ENCODE measurements around the gene SESN3. TPM values are rescaled to one million over a fixed set of nuclear protein-coding genes. Genes with fewer than 3 reads are reported as not detected.
"Not testable (repeated sequence)": the region's sequence is repeated elsewhere in the genome, so short reads cannot be mapped to it uniquely, and the experiment has no call there.

Gene SESN3
- total RNA-seq, 1 donor from 2014 or later: 46.9 TPM

DNA sequence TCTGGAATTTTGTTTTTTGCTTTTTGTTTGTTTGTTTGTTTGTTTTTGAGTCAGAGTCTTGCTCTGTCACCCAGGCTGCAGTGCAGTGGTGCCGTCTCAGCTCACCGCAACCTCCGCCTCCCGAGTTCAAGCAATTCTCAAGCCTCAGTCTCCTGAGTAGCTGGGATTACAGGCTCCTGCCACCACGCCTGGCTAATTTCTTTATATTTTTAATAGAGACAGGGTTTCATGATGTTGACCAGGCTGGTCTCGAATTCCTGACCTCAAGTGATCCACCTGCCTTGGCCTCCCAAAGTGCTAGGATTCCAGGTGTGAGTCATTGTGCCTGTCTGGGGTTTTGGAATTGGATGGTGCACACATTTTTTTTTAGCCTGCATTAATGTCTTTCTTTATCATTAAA is 20.9 kb upstream of the SESN3 start:
- not testable (repeated sequence) for DNase-seq (ENCODE audit: low spot score)

DNA sequence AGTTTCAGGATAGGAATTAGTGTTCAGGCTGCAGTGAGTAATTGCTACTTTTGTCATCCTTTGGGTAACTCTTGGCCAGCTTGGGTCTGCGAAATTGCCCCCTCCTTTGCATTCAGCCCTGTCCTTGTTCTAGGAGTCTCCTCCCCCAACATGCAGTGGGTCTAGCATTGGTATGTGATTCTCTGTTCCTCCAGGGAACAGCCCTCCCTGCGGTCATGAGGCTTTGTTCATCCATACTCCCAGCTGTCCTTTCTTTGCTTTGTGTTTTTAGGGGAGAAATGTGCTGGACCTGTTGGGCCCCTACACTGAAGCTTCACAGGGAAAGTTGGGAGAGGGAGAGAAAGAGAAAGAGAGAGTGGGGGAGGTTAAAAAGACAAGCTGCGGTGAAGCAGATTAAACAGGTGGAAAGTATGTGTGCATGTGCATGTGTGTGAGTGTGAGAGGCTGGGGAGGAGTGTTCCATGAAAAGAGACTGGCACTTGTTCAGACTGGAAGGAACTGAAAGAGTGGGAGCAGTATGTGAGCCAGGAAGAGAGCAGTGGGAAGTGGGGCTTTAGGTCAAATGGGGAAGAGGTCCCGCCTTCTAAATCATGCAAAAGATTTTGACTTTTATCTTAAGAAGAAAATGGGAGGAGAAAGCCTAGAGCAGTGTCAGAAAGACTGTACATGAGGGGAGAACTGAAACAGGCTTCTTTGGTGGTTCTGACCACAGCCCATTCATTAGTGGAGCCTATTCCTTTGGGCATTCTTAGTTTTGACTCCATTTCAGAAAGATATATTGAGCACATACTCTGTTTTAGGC is 17.9 kb upstream of the SESN3 start:
- no peak for DNase-seq (ENCODE audit: low spot score)

DNA sequence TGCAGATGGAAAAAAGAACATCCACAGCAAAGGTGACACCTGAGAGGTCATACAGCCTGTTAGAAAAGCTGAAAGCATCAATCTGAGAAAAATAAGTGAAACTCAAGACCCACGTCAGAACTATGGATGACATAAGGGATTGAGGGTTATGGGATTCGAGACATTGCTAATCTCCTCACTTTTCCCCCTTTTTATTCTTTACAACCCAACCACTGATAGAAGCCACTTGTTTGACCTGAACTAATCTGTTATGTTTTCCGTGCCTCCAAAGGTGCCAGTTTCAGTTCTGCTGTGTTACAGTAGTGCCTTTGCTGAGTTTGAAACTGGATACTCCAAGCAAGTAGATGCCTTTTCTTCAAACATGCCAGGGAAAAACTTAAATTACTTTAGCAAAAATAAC is 16.9 kb upstream of the SESN3 start:
- no peak for DNase-seq (ENCODE audit: low spot score)

DNA sequence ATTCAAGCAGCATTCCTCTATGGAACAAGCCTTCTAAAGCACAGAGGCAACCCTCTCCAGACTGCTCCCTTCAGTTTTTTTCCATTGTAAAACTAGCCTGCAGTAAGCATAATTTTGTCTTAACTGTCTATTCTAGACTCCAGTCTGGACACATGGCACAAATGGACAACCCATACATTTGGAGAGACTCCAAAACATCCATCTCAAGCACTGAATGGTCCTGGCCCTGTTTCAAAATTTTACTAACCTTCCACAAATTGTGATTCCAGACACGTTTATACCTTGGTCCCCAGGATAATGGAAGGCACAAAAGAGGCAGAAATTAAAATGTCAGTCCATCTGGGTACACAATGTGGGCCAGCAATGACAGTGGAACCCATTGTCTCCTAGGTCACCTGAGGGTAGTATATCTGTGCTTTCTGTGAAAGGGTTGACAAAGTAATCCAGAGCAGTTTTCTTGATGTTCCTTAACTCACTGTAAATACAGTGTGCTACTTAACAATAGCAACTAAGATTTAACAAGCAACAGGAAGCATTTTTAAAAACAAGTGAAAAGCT is 16.2 kb upstream of the SESN3 start:
- DNase-seq (ENCODE audit: low spot score): no peak

DNA sequence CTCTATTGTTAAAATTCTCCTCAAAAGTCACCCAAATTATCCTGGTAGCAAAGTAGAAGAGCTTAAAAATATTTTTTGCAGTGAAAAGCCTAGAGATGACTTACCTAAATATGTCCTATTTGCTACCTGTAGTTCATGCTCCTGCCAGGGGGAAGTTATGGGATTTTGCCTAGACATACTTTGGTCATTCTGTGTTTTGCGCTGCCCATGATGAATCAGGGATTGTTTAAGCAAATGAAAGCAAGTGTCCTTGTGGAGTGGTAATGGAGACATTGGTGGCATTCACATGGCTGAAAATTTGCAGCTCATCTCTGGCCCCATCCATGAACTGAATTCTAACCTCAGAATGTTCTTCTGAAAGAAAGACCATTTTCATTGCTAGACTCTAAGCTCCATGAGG is 14.6 kb upstream of the SESN3 start:
- DNase-seq (ENCODE audit: low spot score): no peak

DNA sequence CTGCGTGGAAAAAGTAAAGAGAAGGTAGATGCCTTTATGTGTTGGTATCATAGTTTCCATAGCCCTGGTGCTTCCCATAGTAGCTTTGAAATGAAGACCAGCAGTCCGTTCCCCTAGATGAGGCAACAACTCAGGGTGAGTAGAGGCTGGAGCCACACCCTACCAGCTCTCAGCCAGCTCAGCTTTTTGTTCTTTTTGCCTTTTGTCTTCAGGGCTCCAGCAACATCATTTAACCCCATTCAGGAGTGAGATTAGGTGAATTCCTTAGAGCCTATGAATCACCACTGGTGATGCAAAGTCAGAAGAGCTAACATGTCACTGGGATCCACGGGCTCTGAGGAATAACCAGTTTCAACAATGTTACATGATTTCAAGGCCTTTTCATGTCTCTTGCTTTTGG is 14.0 kb upstream of the SESN3 start:
- no peak for DNase-seq (ENCODE audit: low spot score)

DNA sequence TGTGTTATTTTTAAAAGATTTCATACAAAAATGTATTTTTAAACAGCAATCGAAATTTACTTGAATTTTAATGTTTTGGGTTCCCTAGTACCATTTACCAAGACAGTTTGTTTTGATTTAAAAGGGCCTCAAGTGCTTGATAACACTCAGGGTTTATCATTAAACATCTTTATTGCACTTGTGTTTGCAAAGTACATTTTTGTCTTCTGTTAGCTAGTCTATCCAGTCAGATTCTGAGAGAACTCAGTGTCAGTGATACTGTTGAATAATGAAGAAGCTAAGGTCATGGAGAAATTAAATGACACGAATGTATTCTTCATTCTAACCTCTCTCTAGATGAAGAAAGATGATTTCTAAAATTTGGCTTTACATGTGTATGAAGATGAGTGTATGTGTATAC is 12.7 kb upstream of the SESN3 start:
- no peak for DNase-seq (ENCODE audit: low spot score)

DNA sequence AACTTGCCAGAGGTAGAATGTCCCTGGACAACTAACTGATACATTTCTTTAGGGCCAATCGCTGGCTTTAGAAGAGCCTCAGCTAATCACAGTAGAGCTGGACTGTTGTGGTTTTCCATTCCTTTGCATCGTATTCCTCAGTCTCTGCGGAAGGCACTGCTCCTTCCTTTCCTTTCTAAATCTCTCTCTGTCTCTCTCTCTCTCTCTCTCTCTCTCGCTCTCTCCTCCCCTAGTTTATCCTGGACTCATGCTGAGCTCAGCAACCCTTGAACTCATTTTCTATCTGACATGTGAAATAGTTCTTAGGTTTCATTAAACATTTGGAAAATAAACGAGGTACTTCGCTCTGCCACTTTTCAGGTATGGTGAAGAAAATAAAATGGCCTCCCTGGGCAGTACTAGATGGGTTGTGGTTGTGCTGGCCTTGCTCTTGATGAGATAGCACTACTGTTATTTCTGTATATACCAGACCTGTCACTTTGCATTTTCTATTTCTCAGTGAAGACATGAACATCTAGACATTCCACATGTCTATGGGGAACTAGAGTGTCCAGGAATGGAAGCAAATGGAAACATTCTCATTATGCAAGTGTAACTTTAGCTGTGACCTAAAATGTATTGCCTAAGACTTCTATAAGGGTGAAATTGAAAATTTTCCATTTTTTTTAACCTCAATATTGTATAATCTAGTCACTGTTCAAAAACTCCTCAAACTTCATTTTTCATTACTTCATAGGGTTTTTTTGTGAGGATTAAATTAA is 12.0 kb upstream of the SESN3 start:
- DNase-seq (ENCODE audit: low spot score): no peak

DNA sequence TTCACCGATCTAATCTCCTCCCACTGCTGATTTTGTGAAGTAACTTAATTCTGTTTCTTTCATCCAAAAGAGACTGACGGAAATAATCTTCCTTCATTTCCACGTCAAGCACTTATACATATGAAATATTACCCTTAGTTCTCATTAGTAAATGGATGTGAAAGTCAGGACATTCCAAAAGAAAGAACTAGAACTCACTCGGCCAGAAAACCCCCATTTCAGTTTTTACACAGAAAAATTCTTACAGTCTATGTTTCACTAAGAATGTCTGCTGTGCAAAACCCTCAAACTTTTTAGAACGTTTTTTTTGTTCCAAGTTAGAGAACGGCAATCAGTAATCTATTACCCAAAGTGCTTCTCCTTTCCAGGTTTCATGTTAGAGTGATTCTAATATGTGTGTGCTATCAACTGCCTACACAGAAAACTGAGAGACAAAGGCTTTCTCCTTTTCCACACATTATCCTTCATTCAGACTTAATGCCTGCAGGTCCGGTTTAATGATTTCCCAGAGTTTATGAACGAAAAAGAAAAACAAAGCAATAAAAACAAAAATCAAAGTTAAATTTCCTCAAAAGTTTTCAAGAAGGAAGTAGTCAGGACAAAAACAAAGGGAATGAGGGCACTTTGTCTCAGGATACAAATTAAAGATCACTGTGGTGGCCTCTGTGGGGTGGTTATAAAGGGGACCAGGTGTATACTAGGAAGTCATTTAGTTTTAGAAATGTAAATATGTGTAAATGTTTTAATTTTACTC is 11.3 kb upstream of the SESN3 start:
- DNase-seq (ENCODE audit: low spot score): no peak

DNA sequence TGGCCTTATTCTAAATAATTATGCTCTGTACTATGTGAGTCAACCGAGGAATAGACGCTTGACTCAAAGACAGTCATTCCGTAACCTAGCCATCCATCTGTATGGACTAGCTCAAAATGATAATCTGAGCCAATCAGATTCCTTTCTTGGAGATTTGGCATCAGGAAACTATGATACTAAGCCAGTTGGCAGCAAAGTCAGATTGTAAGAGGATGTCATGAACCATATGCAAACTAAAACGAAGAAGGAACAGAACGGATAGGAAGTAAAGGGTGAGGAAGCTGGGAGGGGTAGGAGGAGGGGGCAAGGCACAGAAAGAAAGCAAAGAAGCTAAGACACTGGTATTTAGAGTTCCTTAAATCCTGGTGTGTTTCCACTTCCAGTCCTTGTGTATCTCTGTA is 10.7 kb upstream of the SESN3 start:
- no peak for DNase-seq (ENCODE audit: low spot score)

DNA sequence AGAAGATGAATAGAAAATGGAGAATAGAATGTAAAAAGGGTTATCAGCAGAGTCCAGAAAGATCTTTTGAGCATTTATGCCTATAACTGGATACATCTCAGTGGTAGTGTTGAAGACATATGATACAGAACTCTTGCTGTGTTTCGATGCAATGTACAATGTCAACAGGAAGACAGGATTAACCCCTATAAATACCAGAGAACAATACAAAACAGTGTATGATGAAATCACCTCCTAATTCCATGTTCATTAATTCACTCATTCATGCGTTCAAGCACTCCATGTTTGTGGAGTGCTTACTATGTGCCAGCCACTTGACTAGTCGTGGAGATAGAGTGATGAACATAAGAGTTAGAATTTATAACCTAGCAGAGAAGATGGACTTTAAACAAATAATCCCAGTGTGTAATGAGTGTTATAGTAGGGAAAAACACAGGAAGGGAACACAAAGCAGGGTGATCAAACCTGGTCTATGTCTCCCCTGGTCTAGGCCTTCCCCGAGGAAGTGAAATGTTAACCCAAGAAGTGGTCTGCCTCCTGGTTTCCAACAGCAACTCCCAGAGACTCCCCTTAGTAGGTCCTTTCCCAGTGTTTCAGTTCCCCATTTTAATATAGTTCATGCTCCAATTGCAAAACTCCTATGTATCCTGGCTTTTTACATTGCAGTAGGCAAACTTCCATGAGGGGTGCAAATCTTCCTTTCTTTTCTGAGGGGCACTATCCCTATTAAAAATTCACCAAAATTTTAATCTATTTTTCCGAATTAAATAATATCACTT is 9.1 kb upstream of the SESN3 start:
- no peak for DNase-seq (ENCODE audit: low spot score)

DNA sequence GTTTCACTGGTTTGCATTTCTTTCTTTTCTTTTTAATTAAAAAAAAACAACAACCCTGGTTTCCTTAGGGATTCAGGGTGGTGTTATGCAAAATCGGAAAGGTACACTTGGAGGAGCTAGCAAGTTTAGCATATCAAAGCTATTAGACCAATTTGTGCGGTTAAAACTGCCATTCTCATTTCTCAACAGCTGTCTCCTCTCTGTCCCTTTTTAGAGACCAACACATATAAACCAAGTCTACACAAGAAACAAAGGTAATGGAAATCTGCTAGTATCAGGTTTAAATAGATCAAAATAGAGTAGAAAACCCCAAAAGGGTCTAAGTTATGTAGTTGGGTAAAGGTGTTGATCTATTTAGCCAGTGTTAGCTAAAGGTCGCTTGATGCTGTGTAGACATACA is 1.7 kb upstream of the SESN3 start:
- DNase-seq (ENCODE audit: low spot score): no peak

DNA sequence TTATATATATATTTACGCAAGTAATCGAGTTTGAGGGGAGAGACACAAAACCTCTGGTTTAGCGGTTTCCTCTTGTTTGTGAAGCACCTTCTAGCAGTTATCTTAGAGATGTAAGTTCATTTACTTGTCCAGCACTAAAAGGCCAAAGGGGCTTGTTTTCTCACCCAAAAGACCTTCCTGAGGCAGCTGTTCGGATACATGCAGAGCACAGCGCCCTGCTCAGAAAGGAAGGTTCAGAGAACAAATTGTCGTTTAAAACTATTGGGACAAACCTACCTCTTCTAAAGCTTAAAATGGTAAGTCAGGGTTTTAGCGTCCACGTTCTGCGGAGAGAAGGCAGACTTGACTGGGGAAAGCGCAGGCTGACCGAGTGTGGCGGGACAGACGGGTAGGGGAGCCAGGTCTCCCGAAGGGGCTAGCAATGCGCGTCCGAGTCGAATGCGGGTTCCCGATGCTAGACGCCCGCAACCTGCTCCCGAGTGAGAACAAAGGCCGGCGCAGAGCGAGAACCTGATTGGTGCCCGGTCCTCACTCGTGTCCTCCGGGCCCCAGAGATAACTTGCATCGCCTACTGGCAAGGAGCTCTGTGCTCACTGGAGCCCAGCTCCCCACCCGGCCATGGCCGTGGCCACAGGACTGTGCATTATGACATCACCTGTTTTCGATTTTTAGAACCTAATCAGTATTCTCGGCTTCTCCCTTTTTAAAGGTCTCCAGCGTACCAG is 1.0 kb upstream of the SESN3 start:
- DNase-seq (ENCODE audit: low spot score): peak; percentile 84

DNA sequence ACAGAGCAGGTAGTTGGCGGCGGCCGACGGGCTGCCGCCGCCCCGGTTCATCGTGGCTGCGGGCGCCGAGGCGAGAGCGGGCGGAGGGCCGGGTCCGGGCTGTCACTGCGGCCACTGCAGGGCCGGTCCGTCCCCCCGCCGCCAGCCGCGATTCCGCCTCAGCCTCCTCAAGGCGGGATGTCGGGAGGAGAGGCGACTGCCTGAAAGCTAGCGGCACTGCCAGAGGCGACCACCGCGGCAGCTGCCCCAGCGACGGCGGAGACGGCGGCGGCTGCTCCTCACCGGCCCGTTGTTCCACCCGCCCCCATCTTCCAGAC is 234 bp downstream of the SESN3 start:
- no peak for DNase-seq (ENCODE audit: low spot score)

DNA sequence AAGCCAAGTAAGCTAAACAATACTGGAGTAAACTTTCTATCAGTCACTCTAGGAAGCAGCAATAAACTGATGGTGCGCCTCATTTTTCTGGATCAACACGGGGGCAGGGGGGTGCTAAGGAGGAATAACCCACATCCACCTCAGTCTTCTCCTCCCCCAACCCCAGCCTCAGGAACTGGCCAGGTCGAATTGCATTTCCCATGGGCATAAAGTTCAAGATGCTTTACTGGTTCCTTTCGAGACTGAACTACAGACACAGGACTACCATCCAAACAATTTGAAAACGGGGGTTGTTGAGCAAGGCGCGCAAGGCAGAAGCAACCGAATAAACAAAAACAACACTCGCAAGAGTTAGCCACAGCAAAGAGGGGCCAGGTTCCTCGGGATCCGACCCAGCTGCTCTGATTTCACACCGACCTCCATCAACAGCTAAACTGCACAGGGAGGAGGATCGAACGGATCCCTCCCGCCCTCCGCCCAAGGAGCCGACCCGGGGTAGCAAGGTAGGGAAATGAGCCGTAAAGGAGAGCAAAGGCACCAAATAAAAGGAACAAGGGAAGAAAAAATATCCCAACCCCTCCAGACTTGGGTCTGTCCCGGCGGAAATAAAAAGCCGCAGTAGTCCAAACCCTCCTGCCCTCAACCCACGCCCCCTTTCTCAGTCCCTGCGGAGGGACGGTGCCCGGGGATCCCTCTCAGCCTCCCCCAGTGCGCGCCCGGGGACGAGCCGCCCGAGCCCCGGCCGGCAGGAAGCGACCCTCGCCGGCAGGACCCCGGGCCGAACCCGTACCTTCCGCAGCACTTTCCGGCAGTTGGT is 801 bp downstream of the SESN3 start:
- peak; percentile 11 for DNase-seq (ENCODE audit: low spot score)

DNA sequence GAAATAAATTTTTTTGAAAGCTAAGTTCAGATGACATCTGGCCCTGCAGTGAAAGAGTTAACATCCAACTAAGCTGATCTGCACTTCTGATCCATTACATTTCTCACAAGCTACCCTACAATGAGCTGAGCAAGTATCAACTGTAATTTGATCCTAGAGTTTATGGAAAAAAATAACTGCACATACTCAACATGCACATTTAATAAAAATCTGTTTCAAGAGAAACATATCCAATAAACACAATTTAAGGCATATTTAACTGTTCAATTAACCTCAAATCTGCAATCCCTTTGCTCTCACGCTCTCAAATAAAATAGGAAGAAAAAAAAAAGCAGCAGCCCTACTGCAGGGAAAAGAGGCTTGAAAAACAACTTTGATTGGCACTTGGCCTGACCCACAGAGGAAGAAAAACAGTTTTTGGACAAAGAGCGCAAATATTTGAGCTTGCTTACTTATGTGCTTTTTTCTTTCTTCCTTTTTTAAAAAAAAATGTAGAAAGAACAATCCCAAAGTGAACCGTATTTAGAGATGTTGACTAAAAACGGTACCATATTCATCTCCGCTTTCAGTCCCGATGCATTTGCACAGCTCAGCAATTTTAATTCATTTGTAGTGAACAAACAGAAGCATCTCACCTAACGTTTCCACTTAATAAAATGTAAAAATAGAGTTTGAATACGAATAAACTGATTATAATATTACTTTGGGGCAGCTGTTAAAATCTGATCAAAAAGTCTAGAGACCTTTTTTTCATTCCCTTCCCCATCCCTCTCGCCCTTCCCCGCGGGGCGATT is 1.6 kb downstream of the SESN3 start:
- no peak for DNase-seq (ENCODE audit: low spot score)

DNA sequence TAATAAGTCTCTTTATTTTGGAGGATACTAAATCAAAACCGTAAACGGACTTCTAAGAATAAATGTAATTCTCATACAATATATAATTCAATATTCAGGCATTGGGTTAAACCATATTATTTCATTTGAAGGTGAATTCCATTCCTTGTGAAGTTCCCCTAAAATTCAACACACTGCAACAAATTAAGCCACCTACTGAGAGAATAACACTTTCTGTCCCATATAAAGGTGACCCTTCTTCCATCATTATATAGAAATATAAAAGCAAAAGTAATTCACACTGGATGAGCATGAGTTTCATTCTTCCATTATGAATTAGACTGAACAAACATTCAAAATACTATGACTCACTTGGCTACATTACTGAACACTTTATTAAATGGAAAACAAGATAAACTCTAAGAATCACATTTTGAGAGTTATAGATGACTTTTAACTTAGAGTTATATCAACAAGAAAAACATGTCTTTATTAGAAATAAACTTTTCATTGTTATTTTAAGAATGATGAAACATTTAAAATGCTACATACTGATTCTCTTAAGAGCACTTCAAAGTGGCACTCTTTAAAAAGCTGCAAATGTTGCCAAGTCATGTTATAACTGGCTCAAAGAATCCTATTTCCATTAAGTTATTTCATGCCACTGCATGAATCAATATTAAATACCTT is 2.8 kb downstream of the SESN3 start:
- DNase-seq (ENCODE audit: low spot score): no peak

DNA sequence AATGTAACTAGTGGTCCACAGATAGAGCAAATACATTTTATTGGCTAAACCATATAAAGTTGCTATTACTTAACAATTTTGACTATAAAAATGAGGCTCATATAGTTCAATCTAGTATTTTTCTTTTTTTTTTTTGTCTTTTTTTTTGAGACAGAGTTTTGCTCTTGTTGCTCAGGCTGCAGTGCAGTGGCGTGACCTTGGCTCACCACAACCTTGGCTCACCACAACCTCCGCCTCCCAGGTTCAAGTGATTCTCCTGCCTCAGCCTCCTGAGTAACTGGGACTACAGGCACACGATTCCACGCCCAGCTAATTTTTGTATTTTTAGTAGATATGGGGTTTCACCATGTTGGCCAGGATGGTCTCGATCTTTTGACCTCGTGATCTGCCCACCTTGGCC is 3.9 kb downstream of the SESN3 start:
- DNase-seq (ENCODE audit: low spot score): not testable (repeated sequence)

DNA sequence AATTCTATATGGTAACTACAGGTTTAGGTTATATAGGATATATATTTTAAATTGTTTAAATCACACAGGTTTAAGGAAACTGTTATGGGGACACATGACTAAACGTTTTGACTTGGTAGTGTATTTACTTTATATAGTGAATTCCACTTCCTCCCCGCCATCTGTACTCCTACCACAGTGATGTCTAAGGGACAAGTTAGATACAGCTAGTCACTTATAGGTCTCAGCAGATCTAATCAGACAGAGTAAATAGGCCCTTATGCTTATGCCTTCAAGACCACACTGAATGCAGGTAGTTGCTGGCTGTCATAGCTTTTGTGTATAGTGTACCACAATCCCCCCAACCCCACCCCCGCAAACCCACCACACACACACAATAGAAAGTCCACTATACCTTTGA is 8.2 kb downstream of the SESN3 start:
- DNase-seq (ENCODE audit: low spot score): no peak
